Renal cortex interstitium (tissue), 11 donors: Measurements from ENCODE around the gene XYLB. TPM values are rescaled to one million over a fixed set of nuclear protein-coding genes. Genes with fewer than 3 reads are reported as not detected.

Experiments used
- DNase-seq, 11 donors: peaks; one replicate each; pipeline ENCODE4 v3.0.0-alpha.2; 2013; ENCODE audit warnings: low read depth in 9 of 11, low spot score in 4 of 11; ENCODE audit errors: extremely low read depth in 1 of 11
- polyA plus RNA-seq, 3 donors: library from polyadenylated mRNA; unstranded; fragments of 120-200 nt; gene quantifications; one replicate each; pipeline ENCODE4 v1.2.1, GENCODE V29; 2013; ENCODE audit not compliant: insufficient read length in 3 of 3

XYLB gene
- polyA plus RNA-seq, 3 donors = 9.6 to 13.9 (median 13.2) TPM

- DNase-seq = no peak
These were observed 6.6 kb downstream of the XYLB start for GRCh38 chr3:38353151-38353550.

GRCh38 chr3:38354588-38355330, 8.2 kb downstream of the XYLB start:
- peak in 2 of 11 donors; percentile 10 to 13 for DNase-seq

- DNase-seq = no peak
These were observed 12.5 kb downstream of the XYLB start for GRCh38 chr3:38359038-38359437.

- no peak for DNase-seq
These were observed 13.8 kb downstream of the XYLB start for GRCh38 chr3:38360345-38360744.

GRCh38 chr3:38361496-38361895, 14.9 kb downstream of the XYLB start:
- DNase-seq = no peak

GRCh38 chr3:38362825-38363224, 16.2 kb downstream of the XYLB start:
- DNase-seq = no peak

- DNase-seq = no peak
These were observed 18.3 kb downstream of the XYLB start for GRCh38 chr3:38364721-38365400.

GRCh38 chr3:38365469-38366062, 19.0 kb downstream of the XYLB start:
- no peak for DNase-seq

- DNase-seq = no peak
These were observed 19.5 kb downstream of the XYLB start for GRCh38 chr3:38366082-38366481.

- peak in 2 of 11 donors; percentile 8 to 18 for DNase-seq
These were observed 21.2 kb downstream of the XYLB start for GRCh38 chr3:38367779-38368178.

- no peak for DNase-seq
These were observed 21.7 kb downstream of the XYLB start for GRCh38 chr3:38368238-38368637.

- DNase-seq = no peak
These were observed 22.6 kb downstream of the XYLB start for GRCh38 chr3:38369186-38369585.

- DNase-seq = no peak
These were observed 23.6 kb downstream of the XYLB start for GRCh38 chr3:38370149-38370548.

GRCh38 chr3:38370861-38371260, 24.3 kb downstream of the XYLB start:
- DNase-seq = no peak

GRCh38 chr3:38371541-38372213, 25.1 kb downstream of the XYLB start:
- DNase-seq = no peak

- DNase-seq = no peak
These were observed 25.6 kb downstream of the XYLB start for GRCh38 chr3:38372214-38372601.

- DNase-seq = no peak
These were observed 27.6 kb downstream of the XYLB start for GRCh38 chr3:38374221-38374620.

GRCh38 chr3:38375072-38375471, 28.5 kb downstream of the XYLB start:
- no peak for DNase-seq

GRCh38 chr3:38375488-38376097, 29.0 kb downstream of the XYLB start:
- no peak for DNase-seq
